H1 (cell line): ENCODE data around the gene CCDC63. TPM values are rescaled to one million over a fixed set of nuclear protein-coding genes. Genes with fewer than 3 reads are reported as not detected.
A peak's percentile ranks its signal among the peaks of the same experiment; 100 is the strongest.

Experiments
- CTCF ChIA-PET: fragments of 300-600 bp; sonication (Branson Sonifier 250); formaldehyde crosslinking; loops from one replicate; lab custom pipeline; 2021; ENCODE audit not compliant: partially characterized antibody; lab: Charles Lee
- POLR2A ChIA-PET: fragments of 300-600 bp; sonication (Branson Sonifier 250); formaldehyde crosslinking; loops from one replicate; lab custom pipeline; 2021; ENCODE audit warnings: inconsistent platforms; ENCODE audit not compliant: partially characterized antibody; lab: Charles Lee
- DNase-seq, 2 experiments: peaks; one replicate each; pipeline versions ENCODE4 v3.0.0 to v3.0.0-alpha.2; 2010 to 2022; ENCODE audit warnings: low spot score in 2 of 2, low read depth in 1 of 2, mixed read lengths in 1 of 2
- FAIRE-seq: peaks from 2 replicates; lab custom pipeline; 2011; peaks lifted over from hg19 to GRCh38; lab: Jason Lieb, UNC
- H2AFZ ChIP-seq: 2 replicates; pipeline ENCODE4 v1.8.1; 2012; ENCODE audit warnings: low read length, inconsistent platforms
- H2AK5ac ChIP-seq: 2 replicates; pipeline ENCODE4 v1.6.1; 2013; ENCODE audit warnings: low read depth, low read length
- H2BK120ac ChIP-seq: replicated peaks from 2 replicates; pipeline ENCODE3; 2013; ENCODE audit warnings: low read depth, low read length, inconsistent platforms
- H2BK12ac ChIP-seq: 2 replicates; pipeline ENCODE4 v1.6.1; 2013; ENCODE audit warnings: low read depth, low read length
- H2BK15ac ChIP-seq: 2 replicates; pipeline ENCODE4 v1.6.1; 2013; ENCODE audit warnings: low read length
- H2BK20ac ChIP-seq: 2 replicates; pipeline ENCODE4 v1.6.1; 2013; ENCODE audit warnings: low read length
- H2BK5ac ChIP-seq: 2 replicates; pipeline ENCODE4 v1.6.1; 2013; ENCODE audit warnings: low read depth, low read length
- H3K14ac ChIP-seq: 2 replicates; pipeline ENCODE4 v1.6.1; 2013; ENCODE audit warnings: inconsistent platforms; ENCODE audit not compliant: insufficient read length
- H3K18ac ChIP-seq: 2 replicates; pipeline ENCODE4 v1.6.1; 2013; ENCODE audit warnings: low read length; ENCODE audit errors: extremely low read depth
- H3K23ac ChIP-seq: 2 replicates; pipeline ENCODE4 v1.6.1; 2013; ENCODE audit warnings: inconsistent platforms; ENCODE audit not compliant: insufficient read length
- H3K23me2 ChIP-seq: 2 replicates; pipeline ENCODE4 v1.6.1; 2013; ENCODE audit warnings: low read depth, low read length
- H3K27ac ChIP-seq: 2 replicates; pipeline ENCODE4 v1.6.1; 2011; ENCODE audit warnings: low read depth, low read length, inconsistent platforms
- H3K27me3 ChIP-seq, 4 experiments: replicated peaks in 1 of 4; 1 replicate in 1 of 4; 2 replicates in 3 of 4; pipeline versions ENCODE4 v1.6.1 to v1.8.1; 2011 to 2013; ENCODE audit warnings: low read length in 3 of 4, mild to moderate bottlenecking in 3 of 4, inconsistent platforms in 2 of 4, mixed read lengths in 2 of 4, moderate library complexity in 1 of 4; ENCODE audit not compliant: control insufficient read depth in 3 of 4, insufficient read depth in 3 of 4; ENCODE audit errors: extremely low read depth in 1 of 4
- H3K36me3 ChIP-seq, 4 experiments: 2 replicates each; pipeline versions ENCODE4 v1.6.1 to v1.8.1; 2011 to 2013; ENCODE audit warnings: mild to moderate bottlenecking in 4 of 4, low read length in 3 of 4, moderate library complexity in 2 of 4, control low read depth in 1 of 4, inconsistent platforms in 1 of 4; ENCODE audit not compliant: insufficient read depth in 4 of 4, control insufficient read depth in 2 of 4
- H3K4ac ChIP-seq: replicated peaks from 2 replicates; pipeline ENCODE3; 2013; ENCODE audit warnings: low read length, low read depth, mixed read lengths, inconsistent platforms; ENCODE audit not compliant: insufficient read length
- H3K4me1 ChIP-seq, 4 experiments: replicated peaks in 1 of 4; 1 replicate in 1 of 4; 2 replicates in 3 of 4; pipeline versions ENCODE4 v1.6.1 to v1.8.1; 2011 to 2013; ENCODE audit warnings: low read length in 3 of 4, inconsistent platforms in 2 of 4, mixed read lengths in 1 of 4; ENCODE audit not compliant: insufficient read depth in 4 of 4, control insufficient read depth in 3 of 4
- H3K4me2 ChIP-seq, 2 experiments: 2 replicates each; pipeline versions ENCODE4 v1.6.1 to v1.8.1; 2011 to 2013; ENCODE audit warnings: low read depth in 2 of 2, low read length in 2 of 2, control low read depth in 1 of 2, inconsistent platforms in 1 of 2, mild to moderate bottlenecking in 1 of 2; ENCODE audit not compliant: insufficient read depth in 1 of 2
- H3K4me3 ChIP-seq, 4 experiments: fragments of 200-600, 300-600 bp in 1 of 4; sonication (generic), shearing (Covaris generic), sonication (Bioruptor Twin) in 1 of 4; 2 replicates each; pipeline versions ENCODE4 v1.5.1 to v1.8.1; 2011 to 2016; ENCODE audit warnings: low read length in 4 of 4, low read depth in 3 of 4, control low read depth in 2 of 4, inconsistent platforms in 2 of 4, mild to moderate bottlenecking in 2 of 4, mixed read lengths in 1 of 4, moderate library complexity in 1 of 4; ENCODE audit not compliant: insufficient read depth in 2 of 4; ENCODE audit errors: extremely low read depth in 1 of 4
- H3K56ac ChIP-seq: replicated peaks from 2 replicates; pipeline ENCODE3; 2013; ENCODE audit warnings: low read depth, mild to moderate bottlenecking, mixed read lengths, low read length, inconsistent platforms; ENCODE audit not compliant: insufficient read length
- H3K79me1 ChIP-seq: 2 replicates; pipeline ENCODE4 v1.6.1; 2013; ENCODE audit warnings: low read depth, low read length, control low read depth
- H3K79me2 ChIP-seq, 2 experiments: 2 replicates each; pipeline versions ENCODE4 v1.6.1 to v1.8.1; 2012 to 2013; ENCODE audit warnings: low read length in 2 of 2, mild to moderate bottlenecking in 2 of 2, inconsistent platforms in 1 of 2; ENCODE audit not compliant: insufficient read depth in 2 of 2, control insufficient read depth in 1 of 2
- H3K9ac ChIP-seq, 4 experiments: replicated peaks in 1 of 4; 1 replicate in 1 of 4; 2 replicates in 3 of 4; pipeline versions ENCODE4 v1.6.1 to v1.8.1; 2011 to 2013; ENCODE audit warnings: low read depth in 3 of 4, low read length in 3 of 4, control low read depth in 2 of 4, mild to moderate bottlenecking in 2 of 4, moderate library complexity in 2 of 4, inconsistent platforms in 1 of 4; ENCODE audit errors: extremely low read depth in 1 of 4
- H3K9me3 ChIP-seq, 2 experiments: 2 replicates each; pipeline versions ENCODE4 v1.6.1 to v1.8.1; 2012 to 2013; ENCODE audit warnings: mild to moderate bottlenecking in 2 of 2, moderate library complexity in 2 of 2, control low read depth in 1 of 2, inconsistent platforms in 1 of 2, low read depth in 1 of 2, low read length in 1 of 2, mixed read lengths in 1 of 2; ENCODE audit not compliant: insufficient read depth in 2 of 2
- H4K20me1 ChIP-seq, 2 experiments: replicated peaks in 1 of 2; 2 replicates each; pipeline versions ENCODE3 to v1.8.1; 2011 to 2013; ENCODE audit warnings: inconsistent platforms in 2 of 2, low read length in 2 of 2, mild to moderate bottlenecking in 1 of 2; ENCODE audit not compliant: insufficient read depth in 2 of 2, control insufficient read depth in 1 of 2
- H4K5ac ChIP-seq: 2 replicates; pipeline ENCODE4 v1.6.1; 2013; ENCODE audit warnings: low read length, low read depth, mixed read lengths, inconsistent platforms; ENCODE audit not compliant: insufficient read length
- H4K8ac ChIP-seq: 2 replicates; pipeline ENCODE4 v1.8.0; 2013; ENCODE audit warnings: mild to moderate bottlenecking, moderate library complexity, low read length, inconsistent platforms; ENCODE audit not compliant: insufficient read depth; ENCODE audit errors: extremely low read depth
- H4K91ac ChIP-seq: replicated peaks from 2 replicates; pipeline ENCODE3; 2013; ENCODE audit warnings: low read length, mixed read lengths, inconsistent platforms; ENCODE audit not compliant: insufficient read length
- CTCF ChIP-seq, 3 experiments: IDR thresholded peaks; 1 replicate in 2 of 3; 2 replicates in 1 of 3; pipeline versions ENCODE4 v1.5.1 to v1.6.1; 2011; ENCODE audit warnings: low read length in 3 of 3, mild to moderate bottlenecking in 3 of 3, inconsistent platforms in 2 of 3, low read depth in 1 of 3, moderate library complexity in 1 of 3; ENCODE audit not compliant: insufficient read depth in 1 of 3; ENCODE audit errors: control extremely low read depth in 1 of 3
- KDM4A ChIP-seq: IDR thresholded peaks from one replicate; pipeline ENCODE4 v1.7.1; 2012; ENCODE audit warnings: low read depth, mild to moderate bottlenecking, moderate library complexity, low read length, inconsistent platforms; ENCODE audit not compliant: severe bottlenecking
- POLR2AphosphoS5 ChIP-seq: IDR thresholded peaks from 2 replicates; pipeline ENCODE4 v1.6.1; 2011; ENCODE audit warnings: low read depth, low read length
- TCF12 ChIP-seq: IDR thresholded peaks from 2 replicates; pipeline ENCODE4 v1.6.1; 2011; ENCODE audit warnings: low read depth, mild to moderate bottlenecking, low read length
- TEAD4 ChIP-seq: IDR thresholded peaks from 2 replicates; pipeline ENCODE4 v1.6.1; 2012; ENCODE audit warnings: low read depth, low read length, inconsistent platforms, mixed read lengths
- WGBS, 2 experiments: shearing (Covaris generic) in 1 of 2; methylation state at CpG; one replicate each; pipeline versions ENCODE4 v1.1.6 to v1.1.7; 2013 to 2015; ENCODE audit warnings: low lambda C conversion rate in 2 of 2, mixed read lengths in 2 of 2, inconsistent platforms in 1 of 2, low coverage in 1 of 2, missing lambda C conversion rate in 1 of 2; ENCODE audit not compliant: insufficient replicate concordance in 2 of 2, insufficient coverage in 1 of 2, insufficient read length in 1 of 2; ENCODE audit errors: extremely low coverage in 1 of 2, missing lambda C conversion rate in 1 of 2; 5-methylcytosine and 5-hydroxymethylcytosine counted together
- polyA plus RNA-seq, 7 experiments: library from polyadenylated mRNA; depleted of rRNA in 3 of 7; stranded (reverse) in 5 of 7; unstranded in 2 of 7; fragments of >200 nt in 5 of 7; fragments of 200-250 nt in 2 of 7; gene quantifications; 1 replicate in 5 of 7; 2 replicates in 1 of 7; 4 replicates in 1 of 7; pipeline versions ENCODE4 v1.2.1 to v1.2.3, GENCODE V29; 2011 to 2013; ENCODE audit warnings: missing spikeins in 2 of 7, mixed read lengths in 2 of 7
- total RNA-seq: library from RNA; stranded (reverse); fragmentation: NEBNext Ultra II Directional; extraction: Animal tissue kit (Norgen Biotek cat#: 25700); gene quantifications from 2 replicates; pipeline ENCODE4 v1.2.1, GENCODE V29; 2021

CCDC63 gene
- total and polyA plus RNA-seq, 2 of the 8 experiments (the other 6 are each of a cell fraction or from before 2014, with no cell fraction given) = 0.42 to 0.93 TPM

GRCh38 chr12:110811972-110812371 lies 34.8 kb upstream of the CCDC63 start:
- no peak overlapping the region for H3K27ac ChIP-seq
- no peak overlapping the region; the same call in 1 of the 2 replicates for H3K18ac ChIP-seq
- no peak overlapping the region for H2BK120ac ChIP-seq
- ChIA-PET CTCF (interaction anchor here (0.7 to 1.1 kb wide), 3 partner anchors 9 to 104 kb away, joined by 3 to 7 read pairs (median 4); no protein-coding TSS in a partner anchor), POLR2A (interaction anchor here (0.6 to 1.3 kb wide), 3 partner anchors 14 to 68 kb away, joined by 3 to 5 read pairs (median 3); no protein-coding TSS in a partner anchor)
- H4K5ac ChIP-seq = no peak overlapping the region
- H2AFZ ChIP-seq = no peak overlapping the region
- H2BK15ac ChIP-seq = no peak overlapping the region
- H3K79me2 ChIP-seq = no peaks in the 10 kb centered on the region
- H4K20me1 ChIP-seq = peaks cover 0 to 5% of the 10 kb centered on the region in 2 experiments
- H3K56ac ChIP-seq = no peak overlapping the region
- no peaks in the 10 kb centered on the region for H3K36me3 ChIP-seq
- 86% methylated on average over 6 of the region's 6 CpGs; no CpG with 5 or more reads in 1 of the 2 experiments for WGBS, 2 experiments
- 0 out of 4 replicates have a peak overlapping the region, but pooled peaks of 1 of the 2 experiments have one; percentile 30 for H3K4me2 ChIP-seq
- FAIRE-seq (no peak), DNase-seq (no peak)
- H3K9me3 ChIP-seq = no peaks in the 10 kb centered on the region
- H2AK5ac ChIP-seq = no peak overlapping the region
- H3K23me2 ChIP-seq = no peaks in the 10 kb centered on the region; the same call in 1 of the 2 replicates
- H3K27me3 ChIP-seq = peaks cover 3 to 31% (median 26%) of the 10 kb centered on the region in 4 experiments; a peak in 6 of 7 replicates
- H4K91ac ChIP-seq = no peak overlapping the region
- H3K4ac ChIP-seq = no peak overlapping the region
- H2BK20ac ChIP-seq = no peak overlapping the region
- no peak overlapping the region for H3K9ac ChIP-seq
- H3K4me3 ChIP-seq = no peak overlapping the region
- H3K14ac ChIP-seq = no peak overlapping the region
- TF ChIP-seq TEAD4 = no peak
- TF ChIP-seq POLR2AphosphoS5 = no peak
- TF ChIP-seq CTCF (IDR thresholded peaks at IDR 0.05; ENCODE audit: control extremely low read depth in 1 of 3, insufficient read depth in 1 of 3, low read depth in 1 of 3, low read length in 3 of 3) = no peak
- TF ChIP-seq TCF12 = no peak
- no peak for TF ChIP-seq KDM4A
- H3K4me1 ChIP-seq = peaks cover 7 to 23% (median 13%) of the 10 kb centered on the region in 4 experiments
- H4K8ac ChIP-seq = no peak overlapping the region
- 0 out of 2 replicates have a peak overlapping the region, but pooled peaks have one; percentile 50 for H2BK12ac ChIP-seq
- no peak overlapping the region for H3K23ac ChIP-seq
- H3K79me1 ChIP-seq = no peaks in the 10 kb centered on the region; the same call in 1 of the 2 replicates
- no peak overlapping the region for H2BK5ac ChIP-seq
